H1 (cell line): ENCODE measurements around the gene ZC3H8. TPM values are rescaled to one million over a fixed set of nuclear protein-coding genes. Genes with fewer than 3 reads are reported as not detected.

Experiments used
- CTCF ChIA-PET: fragments of 300-600 bp; sonication (Branson Sonifier 250); formaldehyde crosslinking; loops from one replicate; lab custom pipeline; 2021; ENCODE audit not compliant: partially characterized antibody; lab: Charles Lee
- POLR2A ChIA-PET: fragments of 300-600 bp; sonication (Branson Sonifier 250); formaldehyde crosslinking; loops from one replicate; lab custom pipeline; 2021; ENCODE audit warnings: inconsistent platforms; ENCODE audit not compliant: partially characterized antibody; lab: Charles Lee
- DNase-seq, 2 experiments: peaks; one replicate each; pipeline versions ENCODE4 v3.0.0 to v3.0.0-alpha.2; 2010 to 2022; ENCODE audit warnings: low spot score in 2 of 2, low read depth in 1 of 2, mixed read lengths in 1 of 2
- FAIRE-seq: peaks from 2 replicates; lab custom pipeline; 2011; peaks lifted over from hg19 to GRCh38; lab: Jason Lieb, UNC
- H2AFZ ChIP-seq: 2 replicates; pipeline ENCODE4 v1.8.1; 2012; ENCODE audit warnings: low read length, inconsistent platforms
- H2AK5ac ChIP-seq: 2 replicates; pipeline ENCODE4 v1.6.1; 2013; ENCODE audit warnings: low read depth, low read length
- H2BK120ac ChIP-seq: replicated peaks from 2 replicates; pipeline ENCODE3; 2013; ENCODE audit warnings: low read depth, low read length, inconsistent platforms
- H2BK12ac ChIP-seq: 2 replicates; pipeline ENCODE4 v1.6.1; 2013; ENCODE audit warnings: low read depth, low read length
- H2BK15ac ChIP-seq: 2 replicates; pipeline ENCODE4 v1.6.1; 2013; ENCODE audit warnings: low read length
- H2BK20ac ChIP-seq: 2 replicates; pipeline ENCODE4 v1.6.1; 2013; ENCODE audit warnings: low read length
- H2BK5ac ChIP-seq: 2 replicates; pipeline ENCODE4 v1.6.1; 2013; ENCODE audit warnings: low read depth, low read length
- H3K14ac ChIP-seq: 2 replicates; pipeline ENCODE4 v1.6.1; 2013; ENCODE audit warnings: inconsistent platforms; ENCODE audit not compliant: insufficient read length
- H3K18ac ChIP-seq: 2 replicates; pipeline ENCODE4 v1.6.1; 2013; ENCODE audit warnings: low read length; ENCODE audit errors: extremely low read depth
- H3K23ac ChIP-seq: 2 replicates; pipeline ENCODE4 v1.6.1; 2013; ENCODE audit warnings: inconsistent platforms; ENCODE audit not compliant: insufficient read length
- H3K23me2 ChIP-seq: 2 replicates; pipeline ENCODE4 v1.6.1; 2013; ENCODE audit warnings: low read depth, low read length
- H3K27ac ChIP-seq: 2 replicates; pipeline ENCODE4 v1.6.1; 2011; ENCODE audit warnings: low read depth, low read length, inconsistent platforms
- H3K27me3 ChIP-seq, 4 experiments: replicated peaks in 1 of 4; 1 replicate in 1 of 4; 2 replicates in 3 of 4; pipeline versions ENCODE4 v1.6.1 to v1.8.1; 2011 to 2013; ENCODE audit warnings: low read length in 3 of 4, mild to moderate bottlenecking in 3 of 4, inconsistent platforms in 2 of 4, mixed read lengths in 2 of 4, moderate library complexity in 1 of 4; ENCODE audit not compliant: control insufficient read depth in 3 of 4, insufficient read depth in 3 of 4; ENCODE audit errors: extremely low read depth in 1 of 4
- H3K36me3 ChIP-seq, 4 experiments: 2 replicates each; pipeline versions ENCODE4 v1.6.1 to v1.8.1; 2011 to 2013; ENCODE audit warnings: mild to moderate bottlenecking in 4 of 4, low read length in 3 of 4, moderate library complexity in 2 of 4, control low read depth in 1 of 4, inconsistent platforms in 1 of 4; ENCODE audit not compliant: insufficient read depth in 4 of 4, control insufficient read depth in 2 of 4
- H3K4ac ChIP-seq: replicated peaks from 2 replicates; pipeline ENCODE3; 2013; ENCODE audit warnings: low read length, low read depth, mixed read lengths, inconsistent platforms; ENCODE audit not compliant: insufficient read length
- H3K4me1 ChIP-seq, 4 experiments: replicated peaks in 1 of 4; 1 replicate in 1 of 4; 2 replicates in 3 of 4; pipeline versions ENCODE4 v1.6.1 to v1.8.1; 2011 to 2013; ENCODE audit warnings: low read length in 3 of 4, inconsistent platforms in 2 of 4, mixed read lengths in 1 of 4; ENCODE audit not compliant: insufficient read depth in 4 of 4, control insufficient read depth in 3 of 4
- H3K4me2 ChIP-seq, 2 experiments: 2 replicates each; pipeline versions ENCODE4 v1.6.1 to v1.8.1; 2011 to 2013; ENCODE audit warnings: low read depth in 2 of 2, low read length in 2 of 2, control low read depth in 1 of 2, inconsistent platforms in 1 of 2, mild to moderate bottlenecking in 1 of 2; ENCODE audit not compliant: insufficient read depth in 1 of 2
- H3K4me3 ChIP-seq, 4 experiments: fragments of 200-600, 300-600 bp in 1 of 4; sonication (generic), shearing (Covaris generic), sonication (Bioruptor Twin) in 1 of 4; 2 replicates each; pipeline versions ENCODE4 v1.5.1 to v1.8.1; 2011 to 2016; ENCODE audit warnings: low read length in 4 of 4, low read depth in 3 of 4, control low read depth in 2 of 4, inconsistent platforms in 2 of 4, mild to moderate bottlenecking in 2 of 4, mixed read lengths in 1 of 4, moderate library complexity in 1 of 4; ENCODE audit not compliant: insufficient read depth in 2 of 4; ENCODE audit errors: extremely low read depth in 1 of 4
- H3K56ac ChIP-seq: replicated peaks from 2 replicates; pipeline ENCODE3; 2013; ENCODE audit warnings: low read depth, mild to moderate bottlenecking, mixed read lengths, low read length, inconsistent platforms; ENCODE audit not compliant: insufficient read length
- H3K79me1 ChIP-seq: 2 replicates; pipeline ENCODE4 v1.6.1; 2013; ENCODE audit warnings: low read depth, low read length, control low read depth
- H3K79me2 ChIP-seq, 2 experiments: 2 replicates each; pipeline versions ENCODE4 v1.6.1 to v1.8.1; 2012 to 2013; ENCODE audit warnings: low read length in 2 of 2, mild to moderate bottlenecking in 2 of 2, inconsistent platforms in 1 of 2; ENCODE audit not compliant: insufficient read depth in 2 of 2, control insufficient read depth in 1 of 2
- H3K9ac ChIP-seq, 4 experiments: replicated peaks in 1 of 4; 1 replicate in 1 of 4; 2 replicates in 3 of 4; pipeline versions ENCODE4 v1.6.1 to v1.8.1; 2011 to 2013; ENCODE audit warnings: low read depth in 3 of 4, low read length in 3 of 4, control low read depth in 2 of 4, mild to moderate bottlenecking in 2 of 4, moderate library complexity in 2 of 4, inconsistent platforms in 1 of 4; ENCODE audit errors: extremely low read depth in 1 of 4
- H3K9me3 ChIP-seq, 2 experiments: 2 replicates each; pipeline versions ENCODE4 v1.6.1 to v1.8.1; 2012 to 2013; ENCODE audit warnings: mild to moderate bottlenecking in 2 of 2, moderate library complexity in 2 of 2, control low read depth in 1 of 2, inconsistent platforms in 1 of 2, low read depth in 1 of 2, low read length in 1 of 2, mixed read lengths in 1 of 2; ENCODE audit not compliant: insufficient read depth in 2 of 2
- H4K20me1 ChIP-seq, 2 experiments: replicated peaks in 1 of 2; 2 replicates each; pipeline versions ENCODE3 to v1.8.1; 2011 to 2013; ENCODE audit warnings: inconsistent platforms in 2 of 2, low read length in 2 of 2, mild to moderate bottlenecking in 1 of 2; ENCODE audit not compliant: insufficient read depth in 2 of 2, control insufficient read depth in 1 of 2
- H4K5ac ChIP-seq: 2 replicates; pipeline ENCODE4 v1.6.1; 2013; ENCODE audit warnings: low read length, low read depth, mixed read lengths, inconsistent platforms; ENCODE audit not compliant: insufficient read length
- H4K8ac ChIP-seq: 2 replicates; pipeline ENCODE4 v1.8.0; 2013; ENCODE audit warnings: mild to moderate bottlenecking, moderate library complexity, low read length, inconsistent platforms; ENCODE audit not compliant: insufficient read depth; ENCODE audit errors: extremely low read depth
- H4K91ac ChIP-seq: replicated peaks from 2 replicates; pipeline ENCODE3; 2013; ENCODE audit warnings: low read length, mixed read lengths, inconsistent platforms; ENCODE audit not compliant: insufficient read length
- JUND ChIP-seq: IDR thresholded peaks from 2 replicates; pipeline ENCODE4 v1.6.1; 2011; ENCODE audit warnings: mild to moderate bottlenecking, improper control_type of control experiment, low read length
- NANOG ChIP-seq: IDR thresholded peaks from 2 replicates; pipeline ENCODE4 v1.6.1; 2011; ENCODE audit warnings: low read length, low read depth, mild to moderate bottlenecking, inconsistent platforms; ENCODE audit not compliant: insufficient read depth, poor library complexity, severe bottlenecking
- SP4 ChIP-seq: IDR thresholded peaks from 2 replicates; pipeline ENCODE4 v1.6.1; 2012; ENCODE audit warnings: low read length, inconsistent platforms
- WGBS, 2 experiments: shearing (Covaris generic) in 1 of 2; methylation state at CpG; one replicate each; pipeline versions ENCODE4 v1.1.6 to v1.1.7; 2013 to 2015; ENCODE audit warnings: low lambda C conversion rate in 2 of 2, mixed read lengths in 2 of 2, inconsistent platforms in 1 of 2, low coverage in 1 of 2, missing lambda C conversion rate in 1 of 2; ENCODE audit not compliant: insufficient replicate concordance in 2 of 2, insufficient coverage in 1 of 2, insufficient read length in 1 of 2; ENCODE audit errors: extremely low coverage in 1 of 2, missing lambda C conversion rate in 1 of 2; 5-methylcytosine and 5-hydroxymethylcytosine counted together
- polyA plus RNA-seq, 7 experiments: library from polyadenylated mRNA; depleted of rRNA in 3 of 7; stranded (reverse) in 5 of 7; unstranded in 2 of 7; fragments of >200 nt in 5 of 7; fragments of 200-250 nt in 2 of 7; gene quantifications; 1 replicate in 5 of 7; 2 replicates in 1 of 7; 4 replicates in 1 of 7; pipeline versions ENCODE4 v1.2.1 to v1.2.3, GENCODE V29; 2011 to 2013; ENCODE audit warnings: missing spikeins in 2 of 7, mixed read lengths in 2 of 7
- total RNA-seq: library from RNA; stranded (reverse); fragmentation: NEBNext Ultra II Directional; extraction: Animal tissue kit (Norgen Biotek cat#: 25700); gene quantifications from 2 replicates; pipeline ENCODE4 v1.2.1, GENCODE V29; 2021

Gene ZC3H8
- total and polyA plus RNA-seq, 2 of the 8 experiments (the other 6 are each of a cell fraction or from before 2014, with no cell fraction given) = 1.9 to 7.1 TPM

DNA sequence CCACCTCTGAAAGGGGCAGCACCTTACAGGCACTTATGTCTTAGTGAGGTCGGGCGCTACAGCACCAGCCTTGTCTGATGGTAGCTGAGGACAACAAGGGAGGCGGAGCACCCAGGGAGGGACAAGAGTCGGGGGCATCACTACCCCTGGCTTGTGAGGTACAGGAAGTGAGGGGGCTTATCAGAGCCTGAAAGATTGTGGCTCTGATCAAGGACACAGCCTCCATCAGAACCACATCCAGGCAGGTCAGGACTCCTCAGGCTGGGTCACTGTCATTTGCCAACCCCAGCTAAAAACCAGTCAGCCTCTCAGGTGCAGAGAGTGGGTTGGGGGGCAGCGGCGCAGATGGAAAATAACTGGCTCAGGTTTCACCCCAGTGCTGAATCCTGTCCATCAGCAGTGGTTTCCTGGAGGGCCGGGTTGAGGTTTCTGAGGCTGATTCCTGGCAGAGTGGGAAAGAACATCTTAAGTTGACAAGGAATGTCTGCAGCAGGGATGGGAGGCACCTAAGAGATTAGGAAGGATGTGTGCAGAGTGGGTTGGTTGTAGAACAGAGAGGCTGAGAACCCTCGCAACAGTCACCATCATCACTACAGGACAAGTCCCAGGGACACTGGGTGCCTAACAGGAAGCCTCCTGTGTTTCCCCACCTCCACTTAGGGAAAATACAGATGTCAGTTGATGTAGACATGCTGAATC lies 71.4 kb downstream of the ZC3H8 start:
- Histone ChIP-seq H2BK120ac (no peak overlapping the region), H3K4me1 (peaks cover 0 to 4% (median 3%) of the 10 kb centered on the region in 4 experiments; a peak in 4 of 7 replicates), H4K91ac (no peak overlapping the region), H3K36me3 (no peaks in the 10 kb centered on the region), H3K9me3 (peaks cover 0 to 9% of the 10 kb centered on the region in 2 experiments; a peak in 1 of 4 replicates), H3K4me3 (no peak overlapping the region), H3K23me2 (peaks cover 7% of the 10 kb centered on the region; the same call in 1 of the 2 replicates), H4K20me1 (no peaks in the 10 kb centered on the region), H3K14ac (no peak overlapping the region), H2BK20ac (no peak overlapping the region), H3K79me2 (no peaks in the 10 kb centered on the region), H4K8ac (no peak overlapping the region), H3K9ac (no peak overlapping the region), H2BK5ac (no peak overlapping the region), H4K5ac (no peak overlapping the region), H3K27me3 (peaks cover 2 to 20% (median 14%) of the 10 kb centered on the region in 4 experiments; a peak in 6 of 7 replicates), H2BK15ac (0 out of 2 replicates have a peak overlapping the region, but pooled peaks have one; percentile 46), H2AK5ac (no peak overlapping the region), H3K18ac (no peak overlapping the region), H3K4ac (no peak overlapping the region), H3K4me2 (no peak overlapping the region), H3K79me1 (no peaks in the 10 kb centered on the region), H2AFZ (no peak overlapping the region), H2BK12ac (no peak overlapping the region), H3K27ac (no peak overlapping the region), H3K23ac (no peak overlapping the region), H3K56ac (no peak overlapping the region)
- CTCF ChIA-PET = interaction anchor here (2.3 kb wide), 1 partner anchor 11 kb away, joined by 8 read pairs; no protein-coding TSS in a partner anchor
- TF ChIP-seq SP4 (no peak), JUND (no peak), NANOG (no peak)
- FAIRE-seq = no peak
- POLR2A ChIA-PET = interaction anchor here (0.8 to 1.3 kb wide), 2 partner anchors 51 to 72 kb away, joined by 3 to 4 read pairs; partner anchors contain the start of gene ZC3H8
- DNase-seq = no peak
- WGBS, 2 experiments = 89% methylated on average over 8 of the region's 8 CpGs; no CpG with 5 or more reads in 1 of the 2 experiments
